Activated B cell treated with CpG ODN at 0.5 μM for 24 hours (primary cell): Measurements from ENCODE around the gene DLK2. TPM values are rescaled to one million over a fixed set of nuclear protein-coding genes. Genes with fewer than 3 reads are reported as not detected.

Source experiments
- ATAC-seq: fragments of 200-7000 bp; cut with Tn5 transposase; one replicate; pipeline ENCODE4 v1.10.0; 2021; ENCODE audit warnings: low read depth, mild to moderate bottlenecking, moderate library complexity
- CTCF ChIA-PET: fragments of 350-600 bp; sonication (Branson Sonifier 250); formaldehyde crosslinking; loops from one replicate; lab custom pipeline; 2021; ENCODE audit warnings: antibody characterized with exemption; lab: Charles Lee
- POLR2A ChIA-PET: fragments of 350-600 bp; sonication (Branson Sonifier 250); formaldehyde crosslinking; loops from one replicate; lab custom pipeline; 2021; ENCODE audit warnings: antibody characterized with exemption; lab: Charles Lee
- DNase-seq: peaks from one replicate; pipeline ENCODE4 v3.0.0; 2022
- H3K27ac Mint-ChIP-seq: one replicate; pipeline ENCODE4 v1.8.0; 2020; ENCODE audit warnings: mixed read lengths
- H3K27me3 Mint-ChIP-seq: one replicate; pipeline ENCODE4 v1.8.0; 2021; ENCODE audit warnings: mixed read lengths
- H3K36me3 Mint-ChIP-seq: one replicate; pipeline ENCODE4 v1.8.0; 2021; ENCODE audit warnings: low read depth, mixed read lengths
- H3K4me1 Mint-ChIP-seq: one replicate; pipeline ENCODE4 v1.8.0; 2021; ENCODE audit warnings: mixed read lengths
- H3K4me3 Mint-ChIP-seq: one replicate; pipeline ENCODE4 v1.8.0; 2020; ENCODE audit warnings: mild to moderate bottlenecking, mixed read lengths
- H3K9me3 Mint-ChIP-seq: one replicate; pipeline ENCODE4 v1.8.0; 2020; ENCODE audit warnings: mixed read lengths
- intact Hi-C: fragments of 100-400 bp; cut with micrococcal nuclease; formaldehyde crosslinking; loops from one replicate; pipeline ENCODE4 v1.15.1; 2024
- total RNA-seq: library from RNA; stranded (reverse); gene quantifications from 2 replicates; pipeline ENCODE4 v1.2.3, GENCODE V29; 2022
- TF ChIP-seq, protein P1 (sequence below): fragments of 200-600 bp; IDR thresholded peaks from one replicate; pipeline ENCODE4 v1.8.0; 2022; ENCODE audit warnings: antibody characterized with exemption, mild to moderate bottlenecking

DLK2 gene
- total RNA-seq, 1 donor from 2014 or later = 1.4 TPM

DNA sequence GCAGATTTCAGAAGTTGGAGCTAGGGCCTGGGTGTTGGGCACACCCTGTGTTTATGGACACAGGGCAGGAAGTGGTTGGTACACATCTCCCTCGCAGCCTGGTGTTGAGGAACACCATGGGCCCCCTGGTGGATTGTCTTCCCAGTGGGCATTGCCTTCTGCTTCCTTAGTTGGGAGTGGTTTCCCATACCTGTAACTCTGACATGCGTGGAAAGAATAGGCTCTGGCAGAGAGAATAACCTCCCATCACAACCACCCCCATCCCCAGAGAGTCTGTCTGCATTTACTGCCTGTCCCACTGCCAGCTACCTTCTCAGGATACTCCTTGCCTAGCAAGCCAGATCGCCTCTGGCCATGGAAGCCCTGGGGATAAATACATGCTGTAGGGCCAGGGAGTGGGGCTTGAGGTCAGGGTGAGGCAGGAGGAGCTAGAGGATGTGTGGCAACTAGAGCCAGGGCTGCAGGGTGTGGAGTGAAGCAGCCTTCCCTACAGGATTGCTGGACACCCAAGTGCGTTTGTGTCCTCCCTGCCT lies 40.1 kb upstream of the DLK2 start:
- intact Hi-C loops = no loop called here
- Mint-ChIP-seq H3K36me3 (peaks cover 41% of the 10 kb centered on the region), H3K9me3 (no peaks in the 10 kb centered on the region), H3K27ac (no peak overlapping the region), H3K4me3 (no peak overlapping the region), H3K27me3 (no peaks in the 10 kb centered on the region), H3K4me1 (peaks cover 7% of the 10 kb centered on the region)
- CTCF ChIA-PET = interaction anchor here (1.9 kb wide), 1 partner anchor 39 kb away, joined by 4 read pairs; no protein-coding TSS in a partner anchor
- TF ChIP-seq, protein P1, sequence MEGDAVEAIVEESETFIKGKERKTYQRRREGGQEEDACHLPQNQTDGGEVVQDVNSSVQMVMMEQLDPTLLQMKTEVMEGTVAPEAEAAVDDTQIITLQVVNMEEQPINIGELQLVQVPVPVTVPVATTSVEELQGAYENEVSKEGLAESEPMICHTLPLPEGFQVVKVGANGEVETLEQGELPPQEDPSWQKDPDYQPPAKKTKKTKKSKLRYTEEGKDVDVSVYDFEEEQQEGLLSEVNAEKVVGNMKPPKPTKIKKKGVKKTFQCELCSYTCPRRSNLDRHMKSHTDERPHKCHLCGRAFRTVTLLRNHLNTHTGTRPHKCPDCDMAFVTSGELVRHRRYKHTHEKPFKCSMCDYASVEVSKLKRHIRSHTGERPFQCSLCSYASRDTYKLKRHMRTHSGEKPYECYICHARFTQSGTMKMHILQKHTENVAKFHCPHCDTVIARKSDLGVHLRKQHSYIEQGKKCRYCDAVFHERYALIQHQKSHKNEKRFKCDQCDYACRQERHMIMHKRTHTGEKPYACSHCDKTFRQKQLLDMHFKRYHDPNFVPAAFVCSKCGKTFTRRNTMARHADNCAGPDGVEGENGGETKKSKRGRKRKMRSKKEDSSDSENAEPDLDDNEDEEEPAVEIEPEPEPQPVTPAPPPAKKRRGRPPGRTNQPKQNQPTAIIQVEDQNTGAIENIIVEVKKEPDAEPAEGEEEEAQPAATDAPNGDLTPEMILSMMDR = no peak
- POLR2A ChIA-PET = no interaction called here
- DNase-seq (no peak), ATAC-seq (no peak)

DNA sequence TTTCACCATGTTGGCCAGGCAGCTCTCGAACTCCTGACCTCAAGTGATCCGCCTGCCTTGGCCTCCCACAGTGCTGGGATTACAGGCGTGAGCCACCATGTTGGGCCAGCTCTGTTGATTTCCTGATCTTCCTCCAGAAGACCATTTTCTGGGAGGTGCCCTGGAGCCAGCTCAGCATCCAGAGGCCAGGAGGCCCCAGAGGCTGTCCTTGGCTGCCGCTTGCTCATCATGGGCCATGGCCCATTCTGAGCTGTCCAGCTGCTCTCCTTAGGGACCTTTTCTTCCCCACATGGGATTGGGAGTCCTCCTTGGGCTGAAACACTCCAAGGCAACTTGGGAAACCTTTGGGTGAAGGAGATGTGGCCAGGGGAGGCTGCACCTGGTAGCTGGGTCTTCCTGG lies 39.4 kb upstream of the DLK2 start:
- ChIA-PET CTCF (interaction anchor here (1.9 kb wide), 1 partner anchor 38 kb away, joined by 4 read pairs; no protein-coding TSS in a partner anchor), POLR2A (interaction anchor here (0.7 kb wide), 1 partner anchor 17 kb away, joined by 3 read pairs; the partner anchor contains the start of gene TJAP1)
- intact Hi-C loops = no loop called here
- H3K27ac Mint-ChIP-seq = no peak overlapping the region
- TF ChIP-seq, protein P1 = no peak
- no peaks in the 10 kb centered on the region for H3K9me3 Mint-ChIP-seq
- DNase-seq (no peak), ATAC-seq (no peak)
- H3K36me3 Mint-ChIP-seq = peaks cover 41% of the 10 kb centered on the region
- H3K27me3 Mint-ChIP-seq = no peaks in the 10 kb centered on the region
- H3K4me1 Mint-ChIP-seq = peaks cover 7% of the 10 kb centered on the region
- H3K4me3 Mint-ChIP-seq = no peak overlapping the region

DNA sequence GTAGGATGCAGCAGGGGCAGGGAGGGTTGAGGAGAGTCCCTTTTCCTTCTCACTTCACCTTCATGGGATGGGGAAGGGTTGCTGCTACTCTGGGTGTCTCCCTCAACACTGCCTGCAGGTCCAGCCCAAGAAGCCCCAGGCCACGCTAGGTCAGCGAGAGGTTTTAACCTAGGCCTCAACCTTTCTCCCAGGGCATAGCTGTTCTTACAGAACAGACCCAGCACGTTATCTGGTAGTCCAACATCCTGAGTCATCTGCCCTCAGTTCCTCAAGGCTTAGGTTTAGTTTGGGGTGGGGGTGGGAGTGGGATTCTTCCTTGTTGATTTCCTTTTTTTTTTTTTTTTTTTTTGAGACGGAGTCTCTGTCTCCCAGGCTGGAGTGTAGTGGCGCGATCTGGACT lies 39.0 kb upstream of the DLK2 start:
- no peak overlapping the region for H3K4me3 Mint-ChIP-seq
- H3K27me3 Mint-ChIP-seq = no peaks in the 10 kb centered on the region
- no peak overlapping the region for H3K27ac Mint-ChIP-seq
- TF ChIP-seq, protein P1 = no peak
- intact Hi-C loops = no loop called here
- ChIA-PET CTCF (interaction anchor here (1.0 to 1.9 kb wide), 3 partner anchors 12 to 38 kb away, joined by 3 to 5 read pairs (median 4); no protein-coding TSS in a partner anchor), POLR2A (interaction anchor here (0.7 kb wide), 1 partner anchor 17 kb away, joined by 3 read pairs; the partner anchor contains the start of gene TJAP1)
- H3K9me3 Mint-ChIP-seq = no peaks in the 10 kb centered on the region
- peaks cover 7% of the 10 kb centered on the region for H3K4me1 Mint-ChIP-seq
- ATAC-seq = no peak
- DNase-seq = no peak
- peaks cover 37% of the 10 kb centered on the region for H3K36me3 Mint-ChIP-seq

GRCh38 chr6:43493833-43494232 lies 38.5 kb upstream of the DLK2 start:
- no peak for ATAC-seq
- no peaks in the 10 kb centered on the region for H3K27me3 Mint-ChIP-seq
- CTCF ChIA-PET = interaction anchor here (1.0 to 1.3 kb wide), 2 partner anchors 12 to 14 kb away, joined by 3 to 5 read pairs; no protein-coding TSS in a partner anchor
- no peak for DNase-seq
- no peaks in the 10 kb centered on the region for H3K9me3 Mint-ChIP-seq
- no peak overlapping the region for H3K4me3 Mint-ChIP-seq
- POLR2A ChIA-PET = no interaction called here
- H3K27ac Mint-ChIP-seq = no peak overlapping the region
- intact Hi-C loops = no loop called here
- peaks cover 37% of the 10 kb centered on the region for H3K36me3 Mint-ChIP-seq
- TF ChIP-seq, protein P1 = no peak
- H3K4me1 Mint-ChIP-seq = peaks cover 7% of the 10 kb centered on the region

DNA sequence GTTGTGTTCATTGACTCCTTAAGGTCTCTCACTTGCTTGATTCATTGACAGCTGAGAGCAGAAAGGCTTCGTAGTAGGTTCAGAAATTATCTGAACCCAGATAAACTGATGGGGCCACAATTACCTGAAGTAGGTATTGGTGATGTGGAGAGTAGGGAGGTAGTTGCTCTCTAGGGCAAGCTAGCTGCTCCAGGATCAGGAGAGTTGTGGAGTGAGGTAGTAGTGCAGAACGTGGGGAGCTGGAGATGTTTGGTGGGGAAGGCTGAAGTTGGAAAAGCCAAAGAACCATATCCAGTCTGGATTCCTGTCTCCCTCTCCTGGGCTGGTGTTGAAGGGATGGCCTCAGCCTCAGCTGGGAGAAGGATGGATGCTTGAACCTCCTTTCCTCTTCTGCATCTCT lies 37.9 kb upstream of the DLK2 start:
- Mint-ChIP-seq H3K4me3 (no peak overlapping the region), H3K27ac (no peak overlapping the region), H3K36me3 (peaks cover 34% of the 10 kb centered on the region), H3K4me1 (peaks cover 7% of the 10 kb centered on the region), H3K9me3 (no peaks in the 10 kb centered on the region), H3K27me3 (no peaks in the 10 kb centered on the region)
- intact Hi-C loops = no loop called here
- POLR2A ChIA-PET = no interaction called here
- ATAC-seq = no peak
- DNase-seq = no peak
- TF ChIP-seq, protein P1 = no peak
- CTCF ChIA-PET = interaction anchor here (1.3 kb wide), 1 partner anchor 13 kb away, joined by 5 read pairs; no protein-coding TSS in a partner anchor
